Measurements from ENCODE around the gene LSM4. TPM values are rescaled to one million over a fixed set of nuclear protein-coding genes. Genes with fewer than 3 reads are reported as not detected.

Gene LSM4
- total RNA-seq, 4 donors from 2014 or later = 94.3 to 218 (median 175) TPM

DNA sequence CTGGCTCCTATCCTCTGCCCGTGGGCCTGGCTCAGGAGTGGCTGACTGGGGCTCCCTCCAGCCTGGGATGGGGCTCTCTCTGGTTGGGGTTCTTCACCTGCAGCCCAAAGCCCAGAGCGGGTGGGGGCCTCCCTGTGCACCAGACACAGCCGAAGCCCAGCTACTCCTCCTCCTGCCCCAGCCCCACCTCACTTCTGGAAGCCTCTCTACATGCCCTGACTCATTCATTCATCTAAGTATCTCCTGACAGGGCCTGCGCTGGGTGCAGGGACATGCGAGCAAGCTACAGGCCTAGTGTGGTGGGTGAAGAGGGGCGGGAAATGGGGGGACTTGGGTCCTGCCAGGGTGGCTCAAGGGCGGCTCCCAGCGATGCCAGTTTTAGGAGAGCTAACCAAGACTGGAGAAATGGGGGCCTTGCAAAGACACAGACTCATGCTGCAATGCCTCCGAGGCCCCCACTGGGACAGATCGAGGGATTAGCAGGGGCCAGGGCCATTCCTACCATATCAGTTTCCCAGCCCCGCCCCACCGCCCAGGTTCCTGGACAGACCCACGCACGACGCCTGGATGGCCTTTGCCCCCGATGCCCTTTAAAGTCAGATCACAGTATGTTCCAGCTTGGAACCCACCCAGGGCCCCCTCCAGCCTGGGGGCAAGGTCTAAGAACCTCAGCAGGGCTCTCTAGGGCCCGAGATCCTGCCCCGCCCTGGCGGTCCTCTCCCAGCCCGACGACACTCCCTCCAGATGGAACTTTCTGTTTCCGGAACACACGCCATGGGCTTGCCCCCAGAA is 12.6 kb downstream of the LSM4 start:
- Histone ChIP-seq H3K27me3 (no peaks in the 10 kb centered on the region), H3K4me3 (no peak overlapping the region), H3K36me3 (peaks cover 0 to 15% (median 0%) of the 10 kb centered on the region in 4 donors), H3K27ac (peak overlapping the region; percentile 14 to 66 (median 58)), H3K4me1 (peaks cover 8 to 58% (median 34%) of the 10 kb centered on the region in 4 donors), H3K9me3 (no peaks in the 10 kb centered on the region)
- WGBS, 2 donors (ENCODE audit: low coverage in 1 of 2) = 81% methylated on average over 23 of the region's 23 CpGs; no CpG with 5 or more reads in 1 of the 2 donors
- TF ChIP-seq POLR2A (IDR thresholded peaks at IDR 0.05) (no peak), EP300 (IDR thresholded peaks at IDR 0.05; ENCODE audit: low read depth) (peak; percentile 51), CTCF (IDR thresholded peaks at IDR 0.05) (no peak), POLR2AphosphoS5 (IDR thresholded peaks at IDR 0.05) (peak in 2 of 3 donors; percentile 15)
- in situ Hi-C loops (cut with MboI; ENCODE audit: low pct_ligation_motif_present in 1 of 4, low pct_unique_long_range_greater_than_20kb in 1 of 4, low sequenced_read_pairs in 3 of 4) = no loop called here
- peak; percentile 66 for DNase-seq
- intact Hi-C loops (cut with DNase I; ENCODE audit: low total_unique reads) = no loop called here

- Histone ChIP-seq H3K4me1 (peaks cover 12 to 64% (median 40%) of the 10 kb centered on the region in 4 donors), H3K36me3 (peaks cover 0 to 15% (median 0%) of the 10 kb centered on the region in 4 donors), H3K9me3 (no peaks in the 10 kb centered on the region), H3K27me3 (no peaks in the 10 kb centered on the region), H3K4me3 (no peak overlapping the region), H3K27ac (peak overlapping the region in 1 of 4 donors; percentile 66)
- DNase-seq = no peak
- intact Hi-C loops (cut with DNase I; ENCODE audit: low total_unique reads) (no loop called here), in situ Hi-C loops (cut with MboI; ENCODE audit: low pct_ligation_motif_present in 1 of 4, low pct_unique_long_range_greater_than_20kb in 1 of 4, low sequenced_read_pairs in 3 of 4) (no loop called here)
- 95% methylated on average over 33 of the region's 33 CpGs; no CpG with 5 or more reads in 1 of the 2 donors for WGBS, 2 donors (ENCODE audit: low coverage in 1 of 2)
- TF ChIP-seq EP300 (IDR thresholded peaks at IDR 0.05; ENCODE audit: low read depth) = no peak
- no peak for TF ChIP-seq CTCF (IDR thresholded peaks at IDR 0.05)
- no peak for TF ChIP-seq POLR2AphosphoS5 (IDR thresholded peaks at IDR 0.05)
- TF ChIP-seq POLR2A (IDR thresholded peaks at IDR 0.05) = no peak
These were observed 13.3 kb downstream of the LSM4 start for GRCh38 chr19:18309525-18310064.

- Histone ChIP-seq H3K27me3 (no peaks in the 10 kb centered on the region), H3K27ac (peak overlapping the region in 1 of 4 donors; percentile 3), H3K4me3 (no peak overlapping the region), H3K9me3 (no peaks in the 10 kb centered on the region), H3K4me1 (peaks cover 15 to 70% (median 46%) of the 10 kb centered on the region in 4 donors), H3K36me3 (peaks cover 0 to 15% (median 0%) of the 10 kb centered on the region in 4 donors)
- TF ChIP-seq CTCF (IDR thresholded peaks at IDR 0.05) = no peak
- TF ChIP-seq EP300 (IDR thresholded peaks at IDR 0.05; ENCODE audit: low read depth) = no peak
- TF ChIP-seq POLR2A (IDR thresholded peaks at IDR 0.05) = no peak
- no peak for TF ChIP-seq POLR2AphosphoS5 (IDR thresholded peaks at IDR 0.05)
- no peak for DNase-seq
- in situ Hi-C loops (cut with MboI; ENCODE audit: low pct_ligation_motif_present in 1 of 4, low pct_unique_long_range_greater_than_20kb in 1 of 4, low sequenced_read_pairs in 3 of 4) (no loop called here), intact Hi-C loops (cut with DNase I; ENCODE audit: low total_unique reads) (no loop called here)
- 89% methylated on average over 7 of the region's 7 CpGs; no CpG with 5 or more reads in 1 of the 2 donors for WGBS, 2 donors (ENCODE audit: low coverage in 1 of 2)
These were observed 13.9 kb downstream of the LSM4 start for GRCh38 chr19:18308948-18309325.
